ENCODE data around the gene LRPAP1.

- TF ChIP-seq POLR2A (IDR thresholded peaks at IDR 0.05; ENCODE audit: low read depth, low read length) (no peak), USF2 (IDR thresholded peaks at IDR 0.05; ENCODE audit: borderline replicate concordance, low read depth, low read length) (no peak), CTCF (IDR thresholded peaks at IDR 0.05 in 2 of 3, conservative IDR thresholded peaks at IDR 0.05 in 1 of 3; ENCODE audit: control insufficient read depth in 2 of 3, extremely low read depth in 1 of 3, insufficient read depth in 1 of 3, low read depth in 3 of 3, low read length in 3 of 3) (no peak), EP300 (IDR thresholded peaks at IDR 0.05; ENCODE audit: borderline replicate concordance in 1 of 2, control insufficient read depth in 1 of 2, low read depth in 2 of 2, low read length in 2 of 2) (no peak), DPF2 (IDR thresholded peaks at IDR 0.05) (no peak), POLR2AphosphoS5 (IDR thresholded peaks at IDR 0.05; ENCODE audit: low read length) (no peak), GABPA (IDR thresholded peaks at IDR 0.05; ENCODE audit: low read depth) (no peak), SP1 (IDR thresholded peaks at IDR 0.05; ENCODE audit: low read depth, low read length) (no peak), CBX3 (IDR thresholded peaks at IDR 0.05; ENCODE audit: borderline replicate concordance, low read depth) (no peak), CREB1 (IDR thresholded peaks at IDR 0.05; ENCODE audit: low read depth) (no peak)
- TF ChIP-seq, protein P1, sequence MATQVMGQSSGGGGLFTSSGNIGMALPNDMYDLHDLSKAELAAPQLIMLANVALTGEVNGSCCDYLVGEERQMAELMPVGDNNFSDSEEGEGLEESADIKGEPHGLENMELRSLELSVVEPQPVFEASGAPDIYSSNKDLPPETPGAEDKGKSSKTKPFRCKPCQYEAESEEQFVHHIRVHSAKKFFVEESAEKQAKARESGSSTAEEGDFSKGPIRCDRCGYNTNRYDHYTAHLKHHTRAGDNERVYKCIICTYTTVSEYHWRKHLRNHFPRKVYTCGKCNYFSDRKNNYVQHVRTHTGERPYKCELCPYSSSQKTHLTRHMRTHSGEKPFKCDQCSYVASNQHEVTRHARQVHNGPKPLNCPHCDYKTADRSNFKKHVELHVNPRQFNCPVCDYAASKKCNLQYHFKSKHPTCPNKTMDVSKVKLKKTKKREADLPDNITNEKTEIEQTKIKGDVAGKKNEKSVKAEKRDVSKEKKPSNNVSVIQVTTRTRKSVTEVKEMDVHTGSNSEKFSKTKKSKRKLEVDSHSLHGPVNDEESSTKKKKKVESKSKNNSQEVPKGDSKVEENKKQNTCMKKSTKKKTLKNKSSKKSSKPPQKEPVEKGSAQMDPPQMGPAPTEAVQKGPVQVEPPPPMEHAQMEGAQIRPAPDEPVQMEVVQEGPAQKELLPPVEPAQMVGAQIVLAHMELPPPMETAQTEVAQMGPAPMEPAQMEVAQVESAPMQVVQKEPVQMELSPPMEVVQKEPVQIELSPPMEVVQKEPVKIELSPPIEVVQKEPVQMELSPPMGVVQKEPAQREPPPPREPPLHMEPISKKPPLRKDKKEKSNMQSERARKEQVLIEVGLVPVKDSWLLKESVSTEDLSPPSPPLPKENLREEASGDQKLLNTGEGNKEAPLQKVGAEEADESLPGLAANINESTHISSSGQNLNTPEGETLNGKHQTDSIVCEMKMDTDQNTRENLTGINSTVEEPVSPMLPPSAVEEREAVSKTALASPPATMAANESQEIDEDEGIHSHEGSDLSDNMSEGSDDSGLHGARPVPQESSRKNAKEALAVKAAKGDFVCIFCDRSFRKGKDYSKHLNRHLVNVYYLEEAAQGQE (IDR thresholded peaks at IDR 0.05; ENCODE audit: low read depth, low read length), result no peak
- TF ChIP-seq, protein P2, sequence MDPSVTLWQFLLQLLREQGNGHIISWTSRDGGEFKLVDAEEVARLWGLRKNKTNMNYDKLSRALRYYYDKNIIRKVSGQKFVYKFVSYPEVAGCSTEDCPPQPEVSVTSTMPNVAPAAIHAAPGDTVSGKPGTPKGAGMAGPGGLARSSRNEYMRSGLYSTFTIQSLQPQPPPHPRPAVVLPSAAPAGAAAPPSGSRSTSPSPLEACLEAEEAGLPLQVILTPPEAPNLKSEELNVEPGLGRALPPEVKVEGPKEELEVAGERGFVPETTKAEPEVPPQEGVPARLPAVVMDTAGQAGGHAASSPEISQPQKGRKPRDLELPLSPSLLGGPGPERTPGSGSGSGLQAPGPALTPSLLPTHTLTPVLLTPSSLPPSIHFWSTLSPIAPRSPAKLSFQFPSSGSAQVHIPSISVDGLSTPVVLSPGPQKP (IDR thresholded peaks at IDR 0.05; ENCODE audit: low read depth, low read length), result no peak
Measured at GRCh38 chr4:3491681-3492405, 40.4 kb downstream of the LRPAP1 start.

All from GM12878 (cell line).